Effector CD8-positive, alpha-beta T cell (primary cell): ENCODE measurements around the gene ARF4.
"Not testable (repeated sequence)": the region's sequence is repeated elsewhere in the genome, so short reads cannot be mapped to it uniquely, and the experiment has no call there.

Experiments used
- DNase-seq: peaks from one replicate; lab custom pipeline; 2025; lab: John Stamatoyannopoulos, UW
- total RNA-seq, 4 experiments: gene quantifications; one replicate each; lab custom pipeline; 2026; lab: John Stamatoyannopoulos, UW

Gene ARF4
- 44.6 to 81.3 (median 52.8) reads per million in 4 experiments for total RNA-seq

DNA sequence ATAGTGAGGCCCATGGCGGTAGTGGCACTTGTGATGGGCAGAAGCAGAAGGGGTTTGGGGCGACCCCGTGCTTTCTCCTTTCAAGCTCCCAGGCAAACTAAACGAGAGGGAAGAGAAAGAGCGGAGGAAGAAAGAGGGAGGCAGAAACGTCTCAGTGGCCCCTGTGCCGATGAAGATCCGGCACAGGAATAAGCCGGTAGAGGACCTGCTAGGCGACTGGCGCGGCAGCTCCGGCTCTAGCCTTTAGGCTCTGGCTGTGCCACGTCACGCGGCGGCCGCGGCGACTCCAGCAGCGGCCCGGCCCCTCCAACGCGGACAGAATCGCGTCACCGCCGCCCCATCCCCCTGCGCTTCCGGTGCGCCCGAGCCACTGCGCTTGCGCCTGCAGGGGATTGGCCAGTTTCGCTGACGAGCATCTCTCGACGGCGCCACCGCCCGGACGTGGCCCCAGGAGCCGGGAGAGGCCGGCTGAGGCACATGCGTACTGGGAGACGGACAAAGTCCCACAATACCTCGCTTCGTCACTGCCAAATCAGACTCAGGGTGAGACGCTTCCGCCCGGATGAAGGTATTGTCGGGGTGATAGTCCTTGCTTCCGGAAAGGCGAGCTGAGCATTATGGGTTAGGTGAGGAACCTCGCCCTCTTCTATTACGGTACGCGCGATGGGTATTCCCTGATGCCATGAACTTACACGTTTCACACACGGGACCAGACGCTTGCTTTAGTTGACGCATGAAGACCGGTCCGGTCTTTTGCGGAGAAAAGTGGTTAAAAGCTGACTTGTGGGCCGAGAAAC lies at the start of gene ARF4:
Gene ARF4 (minus strand): TSS at position 218 of the 797 bp plus-strand sequence. CDS start 204 bp downstream, at position 14.
- DNase-seq = peak; percentile 99

DNA sequence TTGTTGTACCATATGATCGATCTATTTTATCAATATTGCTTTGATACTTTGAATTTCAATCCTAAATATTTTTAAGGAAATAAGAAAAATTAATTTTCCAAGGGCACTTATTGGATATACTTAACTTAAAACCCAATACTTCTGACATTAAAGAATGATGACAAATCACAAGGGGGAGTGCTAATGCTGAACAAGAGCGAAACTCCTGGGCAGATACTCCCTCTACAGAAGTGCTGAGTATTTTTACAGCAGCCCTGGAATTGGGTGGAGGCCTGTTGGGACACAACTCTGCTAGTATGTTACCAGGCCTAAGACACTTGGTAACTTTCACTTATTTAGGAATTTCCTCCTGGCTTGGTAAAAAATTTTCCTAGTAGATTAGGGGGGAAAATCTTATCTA lies 49.6 kb upstream of the ARF4 start:
- DNase-seq = no peak

DNA sequence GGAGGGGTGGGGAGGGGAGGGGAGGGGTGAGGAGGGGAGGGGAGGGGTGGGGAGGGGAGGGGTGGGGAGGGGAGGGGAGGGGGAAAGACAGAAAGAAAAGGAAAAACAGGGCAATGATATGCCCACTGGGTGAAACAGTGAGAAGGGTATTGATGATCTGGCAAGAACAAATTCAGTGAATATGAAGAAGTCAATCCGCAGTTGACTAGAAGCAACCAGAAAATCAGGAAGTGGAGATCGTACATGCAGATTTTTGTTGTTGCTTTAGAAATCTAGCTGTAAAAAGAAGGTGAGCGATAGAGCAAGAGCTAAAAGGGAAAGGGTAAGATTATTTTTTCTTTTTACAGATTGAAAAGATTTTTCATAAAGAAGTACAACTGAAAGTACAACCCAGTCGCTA lies 47.6 kb upstream of the ARF4 start:
- DNase-seq = no peak

DNA sequence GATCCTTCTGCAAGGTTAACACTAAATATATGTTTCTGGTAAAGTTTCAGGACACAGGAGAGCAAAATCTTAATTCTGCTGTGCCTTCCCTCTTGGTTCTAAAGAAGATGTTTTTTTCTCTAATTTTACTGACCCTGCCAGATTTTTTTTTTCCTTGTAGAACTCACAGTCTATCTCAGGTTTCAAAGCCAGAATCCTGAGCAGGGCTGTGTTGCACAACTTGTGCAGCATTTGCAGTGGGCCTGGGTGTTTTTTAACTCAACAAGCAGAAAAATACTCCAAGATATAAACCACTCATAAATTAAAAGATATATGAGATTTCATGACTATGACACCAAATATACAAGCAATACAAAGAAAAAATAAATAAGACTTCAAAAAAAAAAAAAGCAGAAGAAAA lies 40.2 kb upstream of the ARF4 start:
- no peak for DNase-seq

DNA sequence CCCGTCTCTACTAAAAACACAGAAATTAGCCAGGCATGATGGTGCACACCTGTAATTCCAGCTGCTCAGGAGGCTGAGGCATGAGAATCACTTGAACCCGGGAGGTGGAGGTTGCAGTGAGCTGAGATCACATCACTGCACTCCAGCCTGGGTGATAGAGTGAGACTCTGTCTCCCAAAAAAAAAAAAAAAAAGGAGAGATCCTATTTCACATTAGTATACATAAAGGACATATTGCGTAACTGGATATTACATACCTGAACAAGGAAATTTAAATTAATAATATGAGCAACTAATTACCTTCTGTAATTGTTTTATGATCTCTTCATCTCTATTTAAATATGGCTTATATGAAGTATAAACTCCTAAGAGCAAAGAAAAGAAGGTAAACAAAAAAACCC lies 37.1 kb upstream of the ARF4 start:
- DNase-seq = not testable (repeated sequence)

DNA sequence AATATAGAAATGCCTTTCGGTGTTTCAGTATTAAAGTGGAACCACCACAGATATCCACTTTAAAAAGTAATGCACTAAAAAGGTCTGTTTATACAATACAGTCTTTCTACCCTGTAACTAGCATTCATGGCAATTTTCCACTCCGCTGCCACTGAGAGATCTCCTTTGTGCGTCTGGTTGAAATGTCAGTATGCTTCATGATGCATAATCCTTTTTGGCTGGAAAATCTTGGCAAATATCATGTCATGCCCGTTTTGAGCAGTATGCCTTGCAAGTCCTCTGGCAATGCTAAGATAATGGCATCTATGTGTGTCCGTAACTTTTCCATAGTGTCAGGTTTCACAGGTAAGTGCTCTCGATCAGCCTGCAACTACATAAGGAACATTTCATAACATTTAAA lies 30.8 kb upstream of the ARF4 start:
- no peak for DNase-seq

DNA sequence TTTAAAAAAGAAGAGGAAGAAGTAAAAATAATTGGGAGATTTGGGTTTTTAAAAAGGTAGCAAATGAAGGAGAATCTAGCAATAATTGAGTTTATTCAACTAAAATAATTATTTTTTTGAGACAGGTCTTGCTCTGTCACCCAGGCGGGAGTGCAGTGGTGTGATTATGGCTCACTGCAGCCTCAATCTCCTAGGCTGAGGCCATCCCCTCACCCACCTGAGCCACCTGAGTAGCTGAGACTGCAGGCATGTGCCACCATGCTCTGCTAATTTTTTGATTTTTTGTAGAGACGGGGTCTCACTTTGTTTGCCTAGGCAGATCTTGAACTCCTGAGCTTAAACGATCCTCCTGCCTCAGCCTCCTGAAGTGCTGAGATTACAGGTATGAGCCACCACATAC lies 27.7 kb upstream of the ARF4 start:
- DNase-seq = no peak

DNA sequence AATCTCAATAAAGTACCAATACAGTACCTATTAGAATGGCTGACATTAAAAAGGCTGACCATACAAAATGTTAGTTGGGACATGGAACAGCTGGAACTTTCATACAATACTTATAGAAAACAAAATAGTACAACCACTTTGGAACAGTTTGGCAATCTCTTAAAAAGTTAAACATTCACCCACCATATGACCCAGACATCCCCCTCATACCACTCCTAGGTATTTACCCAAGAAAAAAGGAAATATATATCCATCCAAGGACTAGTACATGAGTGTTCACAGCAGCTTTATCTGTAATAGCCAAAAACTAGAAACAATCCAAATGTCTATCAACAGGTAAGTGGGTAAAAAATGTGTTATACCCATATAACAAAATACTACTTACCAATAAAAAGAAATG lies 25.2 kb upstream of the ARF4 start:
- DNase-seq = no peak

DNA sequence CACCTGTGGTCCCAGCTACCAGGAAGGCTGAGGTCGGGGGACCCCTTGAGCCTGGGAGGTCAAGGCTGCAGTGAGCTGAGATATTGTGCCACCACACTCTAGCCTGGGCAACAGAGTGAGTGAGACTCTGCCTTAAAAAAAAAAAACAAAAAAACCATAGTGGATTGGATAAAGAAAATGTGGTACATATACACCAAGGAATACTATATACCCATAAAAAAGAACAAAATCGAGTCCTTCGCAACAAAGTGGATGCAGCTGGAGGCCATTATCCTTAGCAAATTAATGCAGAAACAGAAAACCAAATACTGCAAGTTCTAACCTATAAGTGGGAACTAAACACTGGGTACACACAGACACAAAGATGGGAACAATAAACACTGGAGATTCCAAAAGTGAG lies 20.6 kb upstream of the ARF4 start:
- DNase-seq = no peak

DNA sequence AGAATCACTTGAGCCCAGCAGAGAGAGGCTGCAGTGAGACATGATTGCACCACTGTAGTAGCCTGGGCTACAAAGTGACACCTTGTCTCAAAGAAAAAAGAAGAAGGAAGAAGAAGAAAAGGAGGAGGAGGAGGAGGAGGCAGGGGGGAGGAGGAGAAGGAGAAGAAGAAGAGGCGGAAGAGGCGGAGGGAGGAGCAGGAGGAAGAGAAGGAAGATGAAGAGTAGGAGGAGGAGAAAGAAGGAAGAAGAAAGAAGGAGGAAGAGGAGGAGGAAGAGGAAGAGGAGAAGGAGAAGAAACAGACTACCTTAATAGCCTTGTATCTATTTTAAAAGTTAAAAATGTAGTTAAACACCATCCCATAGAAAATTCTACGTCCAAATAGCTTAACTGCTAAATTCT lies 19.1 kb upstream of the ARF4 start:
- no peak for DNase-seq

DNA sequence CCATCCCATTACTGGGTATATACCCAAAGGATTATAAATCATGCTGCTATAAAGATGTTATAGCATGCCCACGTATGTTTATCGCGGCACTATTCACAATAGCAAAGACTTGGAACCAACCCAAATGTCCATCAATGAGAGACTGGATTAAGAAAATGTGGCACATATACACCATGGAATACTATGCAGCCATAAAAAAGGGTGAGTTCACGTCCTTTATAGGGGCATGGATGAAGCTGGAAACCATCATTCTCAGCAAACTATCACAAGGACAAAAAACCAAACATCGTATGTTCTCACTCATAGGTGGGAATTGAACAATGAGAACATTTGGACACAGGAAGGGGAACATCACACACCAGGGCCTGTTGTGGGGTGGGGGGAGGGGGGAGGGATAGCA lies 14.7 kb upstream of the ARF4 start:
- not testable (repeated sequence) for DNase-seq

DNA sequence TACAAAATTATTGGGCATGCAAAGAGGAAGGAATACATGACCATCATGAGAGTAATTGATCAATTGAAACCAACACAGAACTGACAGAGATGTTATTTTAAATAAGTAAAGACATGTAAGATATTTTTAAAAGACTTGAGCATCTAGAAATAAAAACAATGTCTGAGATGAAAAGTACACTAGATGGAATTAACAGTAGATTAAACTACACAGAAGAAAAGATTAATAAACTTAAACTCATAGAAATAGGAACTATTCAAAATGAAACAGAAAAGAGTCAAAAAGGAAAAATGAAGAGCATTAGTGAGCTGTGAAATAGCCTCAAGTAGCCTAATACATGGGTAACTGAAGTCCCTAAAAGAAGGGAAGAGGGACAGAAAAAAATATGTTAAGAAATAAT lies 8.5 kb upstream of the ARF4 start:
- DNase-seq = no peak

DNA sequence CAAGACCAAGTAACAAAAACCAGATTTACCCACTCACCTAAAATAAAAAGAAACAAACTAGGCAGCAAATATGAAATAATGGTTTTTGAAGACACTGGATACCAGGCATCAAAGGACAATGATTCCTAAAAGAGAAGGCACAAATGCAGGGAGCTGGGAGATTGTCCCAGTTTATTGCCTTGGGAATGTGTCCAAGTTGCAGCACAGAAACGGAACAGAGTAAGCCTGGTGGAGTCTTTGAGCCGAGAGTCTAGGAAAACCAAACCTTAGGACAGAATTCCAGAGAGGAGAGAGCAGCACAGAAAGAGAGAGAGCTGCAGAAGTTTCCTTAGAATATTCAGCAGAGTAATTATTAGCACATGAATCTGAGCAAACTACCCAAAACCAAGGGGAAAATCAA lies 7.8 kb upstream of the ARF4 start:
- no peak for DNase-seq

DNA sequence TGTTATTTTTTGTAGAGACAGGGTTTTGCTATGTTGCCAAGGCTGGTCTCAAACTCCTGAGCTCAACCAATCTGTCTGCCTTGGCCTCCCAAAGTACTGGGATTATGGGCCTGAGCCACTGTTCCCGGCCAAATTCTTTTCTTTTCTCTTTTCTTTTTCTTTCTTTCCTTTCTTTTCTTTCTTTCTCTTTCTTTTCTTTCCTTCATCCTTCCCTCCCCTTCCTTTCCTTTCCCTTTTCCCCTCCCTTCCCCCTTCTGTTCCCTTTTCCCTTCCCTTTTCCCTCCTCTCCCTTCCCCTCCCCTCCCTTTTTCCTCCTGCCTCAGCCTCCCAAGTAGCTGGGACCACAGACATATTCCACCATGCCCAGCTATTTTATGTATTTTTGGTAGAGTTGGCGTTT lies 3.1 kb upstream of the ARF4 start:
- no peak for DNase-seq

DNA sequence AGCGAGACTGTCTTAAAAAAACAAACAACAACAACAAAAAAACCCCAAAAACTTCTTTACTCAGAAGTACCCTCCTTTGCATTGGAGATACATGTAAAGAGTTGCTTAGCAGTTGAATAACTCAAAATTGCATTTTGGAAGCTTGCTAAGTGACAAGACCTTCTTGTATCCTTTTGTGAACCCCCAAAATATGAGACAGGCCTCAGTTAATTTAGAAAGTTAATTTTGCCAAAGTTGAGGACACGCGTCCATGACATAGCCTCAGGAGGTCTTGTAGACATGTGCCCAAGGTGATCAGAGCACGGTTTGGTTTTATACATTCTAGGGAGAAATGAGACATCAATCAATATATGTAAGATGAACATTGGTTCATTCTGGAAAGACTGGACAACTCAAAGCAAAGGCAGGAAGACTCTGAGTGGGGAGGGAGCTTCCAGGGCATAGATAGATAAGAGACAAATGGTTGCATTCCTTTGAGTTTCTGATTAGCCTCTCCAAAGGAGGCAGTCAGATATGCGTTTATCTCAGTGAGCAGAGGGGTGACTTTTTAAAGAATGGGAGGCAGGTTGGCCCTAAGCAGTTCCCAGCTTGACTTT lies 1.7 kb upstream of the ARF4 start:
- no peak for DNase-seq

DNA sequence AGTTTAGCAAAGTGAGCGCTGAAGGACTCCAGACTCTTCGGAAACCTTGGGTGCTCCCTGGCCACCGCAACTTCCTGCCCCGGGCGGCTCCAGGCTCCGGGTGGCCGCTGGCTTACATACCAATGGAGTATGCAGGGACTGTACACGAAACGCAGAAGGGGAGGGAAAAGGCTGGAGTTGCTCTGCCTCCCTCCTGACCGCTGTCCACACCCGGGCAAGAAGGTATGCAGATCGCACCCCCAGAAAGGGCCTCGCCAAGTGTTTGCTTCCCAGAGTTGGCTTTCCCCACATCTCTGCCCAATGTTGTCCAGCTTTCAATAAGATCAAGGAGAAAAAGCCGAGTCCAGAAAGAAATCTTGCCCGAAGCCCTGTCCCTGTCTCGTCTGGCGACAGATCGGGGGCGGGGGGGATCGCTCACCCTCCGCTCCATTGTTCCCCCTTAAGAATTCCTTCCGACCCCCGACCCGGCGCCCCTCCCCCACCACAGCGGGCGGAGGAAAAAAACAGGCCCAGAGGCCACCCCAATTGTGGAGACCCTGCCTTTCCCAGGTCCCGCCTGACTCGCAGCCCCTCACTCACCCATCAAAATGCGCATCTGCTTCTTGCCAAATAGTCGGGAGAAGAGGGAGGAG lies 533 bp downstream of the ARF4 start:
- peak; percentile 42 for DNase-seq

DNA sequence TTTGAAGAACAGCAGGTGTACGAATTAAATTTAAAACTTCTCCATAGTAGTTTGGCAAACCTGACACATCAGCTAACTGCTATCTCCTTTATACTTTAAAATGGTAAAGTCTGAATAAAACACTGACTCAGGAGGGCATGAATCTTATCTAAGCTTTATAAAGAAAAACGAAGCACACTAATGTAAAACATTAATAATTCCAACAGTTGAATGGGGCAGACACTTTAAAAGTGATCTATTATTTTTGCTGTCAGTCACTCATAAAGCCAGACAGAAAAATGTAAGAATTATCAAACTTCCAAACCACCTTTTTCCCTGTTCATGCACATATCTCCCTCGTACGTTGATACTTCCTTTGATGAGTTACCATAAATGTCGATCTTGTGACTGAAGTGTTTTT lies 2.6 kb downstream of the ARF4 start:
- no peak for DNase-seq

DNA sequence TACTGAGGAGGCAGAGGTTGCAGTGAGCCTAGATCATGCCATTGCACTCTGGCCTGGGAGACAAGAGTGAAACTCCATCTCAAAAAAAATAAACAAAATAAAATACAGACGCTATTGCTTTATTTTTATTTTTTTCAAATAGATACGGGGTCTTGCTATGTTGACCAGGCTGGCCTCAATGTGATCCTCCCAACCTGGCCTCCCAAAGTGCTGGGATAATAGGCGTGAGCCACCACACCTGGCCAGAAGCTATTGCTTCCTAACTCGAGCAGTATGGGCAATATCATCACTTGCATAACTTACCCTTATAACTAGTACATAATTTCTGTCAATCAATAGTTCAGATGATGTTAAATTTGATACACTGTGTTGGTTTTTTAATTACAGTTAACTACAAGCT lies 3.0 kb downstream of the ARF4 start:
- DNase-seq = no peak

DNA sequence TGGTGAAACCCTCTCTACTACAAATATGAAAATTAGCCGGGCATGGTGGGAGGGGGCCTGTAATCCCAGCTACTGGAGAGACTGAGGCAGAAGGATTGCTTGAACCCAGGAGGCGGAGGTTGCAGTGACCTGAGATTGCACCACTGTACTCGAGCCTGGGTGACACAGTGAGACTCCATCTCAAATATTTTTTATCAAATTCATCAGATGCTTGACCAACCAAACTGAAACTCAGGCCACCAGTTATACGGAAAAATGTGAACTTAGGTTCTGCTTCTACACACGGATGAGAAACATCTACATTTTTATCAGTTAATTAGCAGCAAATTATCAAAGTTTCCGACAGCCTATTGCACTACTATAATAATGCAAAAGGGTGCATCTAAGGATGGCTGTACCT lies 4.8 kb downstream of the ARF4 start:
- no peak for DNase-seq

DNA sequence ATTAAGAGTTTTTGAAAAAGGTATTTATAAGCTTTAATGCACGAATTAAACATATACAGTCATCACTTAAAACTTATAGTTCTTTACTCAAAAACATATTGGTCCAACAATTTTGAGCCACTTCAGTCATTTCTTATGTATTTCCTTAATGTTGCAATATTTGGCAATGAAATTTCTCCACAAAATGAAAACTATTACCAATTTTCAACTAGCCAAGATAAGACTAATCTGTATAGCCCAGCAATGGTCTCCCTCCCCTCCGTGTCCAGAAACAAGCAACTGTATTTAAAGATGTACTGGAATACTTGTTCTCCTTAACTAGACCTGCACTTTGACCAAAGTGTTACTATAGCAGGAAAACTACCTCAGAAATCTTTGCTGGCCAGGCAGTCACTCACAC lies 9.2 kb downstream of the ARF4 start:
- DNase-seq = no peak

DNA sequence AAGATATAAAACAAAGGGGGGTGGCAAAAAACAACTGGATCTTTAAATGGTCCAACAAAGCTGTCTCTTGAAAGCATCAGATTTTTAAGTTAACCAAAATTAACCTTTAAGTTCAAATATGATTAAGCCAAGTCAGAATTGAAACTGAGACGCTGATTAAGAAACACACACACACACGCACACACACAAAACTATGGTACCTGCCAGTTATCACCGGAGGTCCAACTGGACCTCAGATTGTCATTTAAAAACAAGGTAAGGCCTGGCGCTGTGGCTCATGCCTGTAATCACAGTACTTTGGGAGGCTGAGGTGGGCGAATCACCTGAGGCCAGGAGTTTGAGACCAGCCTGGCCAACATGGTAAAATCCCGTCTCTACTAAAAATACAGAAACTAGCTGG lies 10.4 kb downstream of the ARF4 start:
- DNase-seq = no peak

DNA sequence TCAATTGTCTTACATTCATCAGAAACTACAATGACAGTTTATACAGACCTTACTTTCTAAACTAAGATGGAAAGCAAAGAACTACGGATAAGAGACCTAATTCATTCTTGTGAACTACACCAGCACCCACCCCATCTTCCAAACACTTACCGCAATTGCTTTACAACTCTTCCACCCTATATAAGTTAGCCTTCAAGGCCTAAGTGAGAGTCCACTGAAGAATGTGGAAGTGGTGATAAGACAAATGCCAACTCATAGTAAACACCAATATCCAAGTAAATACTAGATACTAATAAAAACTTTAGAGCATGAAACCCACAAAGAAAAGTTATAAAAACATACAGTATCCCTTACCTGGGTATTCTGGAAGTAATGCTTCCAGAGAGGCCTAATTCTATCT lies 13.6 kb downstream of the ARF4 start:
- DNase-seq = no peak

DNA sequence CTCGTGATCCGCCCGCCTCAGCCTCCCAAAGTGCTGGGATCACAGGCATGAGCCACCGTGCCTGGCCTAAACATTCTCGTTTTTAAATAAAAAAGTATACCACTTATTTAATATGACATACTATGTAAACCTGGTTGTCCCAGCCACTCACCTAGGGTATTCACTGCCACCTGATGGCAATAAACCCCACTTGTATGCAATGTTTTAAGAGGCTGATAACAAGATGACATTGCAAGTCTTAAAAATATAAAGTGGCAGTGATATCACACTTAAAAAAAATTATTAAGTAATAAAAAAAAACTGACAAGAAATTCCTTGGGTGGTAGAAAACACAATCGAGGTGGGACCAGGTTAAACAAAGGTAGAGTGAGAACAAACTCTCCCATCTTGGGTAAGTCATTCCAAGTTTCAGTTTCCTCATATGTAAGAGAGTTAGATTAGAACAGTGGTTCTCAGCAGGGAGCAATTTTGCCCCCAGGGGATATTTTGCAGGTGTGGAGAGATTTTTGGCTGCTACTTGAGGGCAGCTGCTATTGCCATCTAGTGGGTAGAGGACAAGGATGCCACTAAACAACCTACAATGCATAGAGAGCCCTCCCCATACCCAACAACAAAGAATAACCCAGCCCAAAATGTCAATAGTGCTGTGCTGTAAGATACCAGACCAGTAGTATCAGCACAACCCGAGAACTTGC lies 14.5 kb downstream of the ARF4 start:
- DNase-seq = no peak
